ENCODE results near the gene TIMM21. TPM values are rescaled to one million over a fixed set of nuclear protein-coding genes. Genes with fewer than 3 reads are reported as not detected.

The TIMM21 gene
- total and polyA plus RNA-seq, 2 of the 13 experiments (the other 11 are each of a cell fraction or from before 2014, with no cell fraction given) = 29.6 to 62.3 TPM

DNA sequence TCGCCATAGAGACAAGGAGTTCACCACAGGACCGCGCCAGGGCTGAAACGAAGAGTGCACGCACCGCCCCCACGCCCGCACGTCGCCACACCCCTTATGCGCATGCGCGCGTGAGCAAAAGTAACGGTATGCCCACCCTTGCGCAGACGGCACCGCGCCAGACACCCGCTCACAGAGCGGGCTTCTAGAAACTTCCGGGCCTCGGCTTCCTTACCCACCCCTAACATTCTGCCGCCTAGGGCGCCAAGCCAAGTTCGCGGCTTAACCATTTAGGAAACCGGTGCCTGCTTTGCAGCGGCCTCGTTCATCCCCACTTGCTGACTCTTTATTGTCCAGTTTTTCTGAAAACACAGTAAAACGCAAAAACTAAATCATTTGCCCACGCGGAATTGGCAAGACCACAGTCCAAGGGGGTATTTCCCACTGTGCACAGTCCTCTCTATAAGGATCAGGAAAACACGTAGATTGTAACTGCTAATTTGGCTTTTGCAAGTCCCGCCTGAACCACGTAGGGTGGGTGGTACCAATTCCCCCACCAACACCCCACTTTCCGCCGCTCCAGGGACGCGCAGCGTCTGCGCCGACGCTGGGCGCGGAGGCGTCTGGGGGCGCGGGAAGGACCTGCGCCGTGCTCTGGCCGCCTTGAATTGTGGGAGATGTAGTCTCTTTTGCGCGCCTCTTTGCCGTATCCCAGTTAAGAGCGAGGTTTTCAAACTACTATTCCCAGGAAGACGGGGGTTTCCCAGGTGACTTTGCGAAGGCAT, at the start of gene TIMM21, which contains the start of gene FBXO15 (continued):
- TF ChIP-seq, protein P1, sequence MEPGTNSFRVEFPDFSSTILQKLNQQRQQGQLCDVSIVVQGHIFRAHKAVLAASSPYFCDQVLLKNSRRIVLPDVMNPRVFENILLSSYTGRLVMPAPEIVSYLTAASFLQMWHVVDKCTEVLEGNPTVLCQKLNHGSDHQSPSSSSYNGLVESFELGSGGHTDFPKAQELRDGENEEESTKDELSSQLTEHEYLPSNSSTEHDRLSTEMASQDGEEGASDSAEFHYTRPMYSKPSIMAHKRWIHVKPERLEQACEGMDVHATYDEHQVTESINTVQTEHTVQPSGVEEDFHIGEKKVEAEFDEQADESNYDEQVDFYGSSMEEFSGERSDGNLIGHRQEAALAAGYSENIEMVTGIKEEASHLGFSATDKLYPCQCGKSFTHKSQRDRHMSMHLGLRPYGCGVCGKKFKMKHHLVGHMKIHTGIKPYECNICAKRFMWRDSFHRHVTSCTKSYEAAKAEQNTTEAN (CRISPR knock-in tag; conservative IDR thresholded peaks at IDR 0.05) = peak; percentile 50; the same call in 1 of the 2 replicates
- TF ChIP-seq ERF (CRISPR knock-in tag; IDR thresholded peaks at IDR 0.05) = peak; percentile 74
- TF ChIP-seq PITX1 (CRISPR knock-in tag; IDR thresholded peaks at IDR 0.05) = peak; percentile 69; the same call in 1 of the 2 replicates
- TF ChIP-seq ZNF567 (CRISPR knock-in tag; IDR thresholded peaks at IDR 0.05; ENCODE audit: borderline replicate concordance) = no peak
- TF ChIP-seq, protein P2, sequence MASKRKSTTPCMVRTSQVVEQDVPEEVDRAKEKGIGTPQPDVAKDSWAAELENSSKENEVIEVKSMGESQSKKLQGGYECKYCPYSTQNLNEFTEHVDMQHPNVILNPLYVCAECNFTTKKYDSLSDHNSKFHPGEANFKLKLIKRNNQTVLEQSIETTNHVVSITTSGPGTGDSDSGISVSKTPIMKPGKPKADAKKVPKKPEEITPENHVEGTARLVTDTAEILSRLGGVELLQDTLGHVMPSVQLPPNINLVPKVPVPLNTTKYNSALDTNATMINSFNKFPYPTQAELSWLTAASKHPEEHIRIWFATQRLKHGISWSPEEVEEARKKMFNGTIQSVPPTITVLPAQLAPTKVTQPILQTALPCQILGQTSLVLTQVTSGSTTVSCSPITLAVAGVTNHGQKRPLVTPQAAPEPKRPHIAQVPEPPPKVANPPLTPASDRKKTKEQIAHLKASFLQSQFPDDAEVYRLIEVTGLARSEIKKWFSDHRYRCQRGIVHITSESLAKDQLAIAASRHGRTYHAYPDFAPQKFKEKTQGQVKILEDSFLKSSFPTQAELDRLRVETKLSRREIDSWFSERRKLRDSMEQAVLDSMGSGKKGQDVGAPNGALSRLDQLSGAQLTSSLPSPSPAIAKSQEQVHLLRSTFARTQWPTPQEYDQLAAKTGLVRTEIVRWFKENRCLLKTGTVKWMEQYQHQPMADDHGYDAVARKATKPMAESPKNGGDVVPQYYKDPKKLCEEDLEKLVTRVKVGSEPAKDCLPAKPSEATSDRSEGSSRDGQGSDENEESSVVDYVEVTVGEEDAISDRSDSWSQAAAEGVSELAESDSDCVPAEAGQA (IDR thresholded peaks at IDR 0.05; ENCODE audit: low read depth) = peak; percentile 88
- TF ChIP-seq, protein P2 (CRISPR knock-in tag; IDR thresholded peaks at IDR 0.05; ENCODE audit: borderline replicate concordance) = no peak; the same call in 1 of the 2 replicates
- TF ChIP-seq, protein P3, sequence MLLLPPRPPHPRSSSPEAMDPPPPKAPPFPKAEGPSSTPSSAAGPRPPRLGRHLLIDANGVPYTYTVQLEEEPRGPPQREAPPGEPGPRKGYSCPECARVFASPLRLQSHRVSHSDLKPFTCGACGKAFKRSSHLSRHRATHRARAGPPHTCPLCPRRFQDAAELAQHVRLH (CRISPR knock-in tag; IDR thresholded peaks at IDR 0.05; ENCODE audit: borderline replicate concordance, low read depth) = peak; percentile 68; the same call in 1 of the 2 replicates
- TF ChIP-seq, protein P4, sequence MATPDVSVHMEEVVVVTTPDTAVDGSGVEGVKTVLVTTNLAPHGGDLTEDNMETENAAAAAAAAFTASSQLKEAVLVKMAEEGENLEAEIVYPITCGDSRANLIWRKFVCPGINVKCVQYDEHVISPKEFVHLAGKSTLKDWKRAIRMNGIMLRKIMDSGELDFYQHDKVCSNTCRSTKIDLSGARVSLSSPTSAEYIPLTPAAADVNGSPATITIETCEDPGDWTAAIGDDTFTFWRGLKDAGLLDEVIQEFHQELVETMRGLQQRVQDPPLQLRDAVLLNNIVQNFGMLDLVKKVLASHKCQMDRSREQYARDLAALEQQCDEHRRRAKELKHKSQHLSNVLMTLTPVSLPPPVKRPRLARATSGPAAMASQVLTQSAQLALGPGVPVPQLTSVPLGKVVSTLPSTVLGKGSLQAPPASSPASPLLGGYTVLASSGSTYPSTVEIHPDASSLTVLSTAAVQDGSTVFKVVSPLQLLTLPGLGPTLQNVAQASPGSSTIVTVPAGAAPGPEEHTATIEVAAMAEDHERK (CRISPR knock-in tag; IDR thresholded peaks at IDR 0.05; ENCODE audit: low read depth) = peak; percentile 94
- peak; percentile 82 for TF ChIP-seq SATB2 (CRISPR knock-in tag; IDR thresholded peaks at IDR 0.05)
- peak; percentile 69 for TF ChIP-seq ZFX (CRISPR knock-in tag; IDR thresholded peaks at IDR 0.05; ENCODE audit: low read depth)
- TF ChIP-seq ZNF138 (CRISPR knock-in tag; IDR thresholded peaks at IDR 0.05; ENCODE audit: low read depth) = peak; percentile 87
- TF ChIP-seq, protein P5, sequence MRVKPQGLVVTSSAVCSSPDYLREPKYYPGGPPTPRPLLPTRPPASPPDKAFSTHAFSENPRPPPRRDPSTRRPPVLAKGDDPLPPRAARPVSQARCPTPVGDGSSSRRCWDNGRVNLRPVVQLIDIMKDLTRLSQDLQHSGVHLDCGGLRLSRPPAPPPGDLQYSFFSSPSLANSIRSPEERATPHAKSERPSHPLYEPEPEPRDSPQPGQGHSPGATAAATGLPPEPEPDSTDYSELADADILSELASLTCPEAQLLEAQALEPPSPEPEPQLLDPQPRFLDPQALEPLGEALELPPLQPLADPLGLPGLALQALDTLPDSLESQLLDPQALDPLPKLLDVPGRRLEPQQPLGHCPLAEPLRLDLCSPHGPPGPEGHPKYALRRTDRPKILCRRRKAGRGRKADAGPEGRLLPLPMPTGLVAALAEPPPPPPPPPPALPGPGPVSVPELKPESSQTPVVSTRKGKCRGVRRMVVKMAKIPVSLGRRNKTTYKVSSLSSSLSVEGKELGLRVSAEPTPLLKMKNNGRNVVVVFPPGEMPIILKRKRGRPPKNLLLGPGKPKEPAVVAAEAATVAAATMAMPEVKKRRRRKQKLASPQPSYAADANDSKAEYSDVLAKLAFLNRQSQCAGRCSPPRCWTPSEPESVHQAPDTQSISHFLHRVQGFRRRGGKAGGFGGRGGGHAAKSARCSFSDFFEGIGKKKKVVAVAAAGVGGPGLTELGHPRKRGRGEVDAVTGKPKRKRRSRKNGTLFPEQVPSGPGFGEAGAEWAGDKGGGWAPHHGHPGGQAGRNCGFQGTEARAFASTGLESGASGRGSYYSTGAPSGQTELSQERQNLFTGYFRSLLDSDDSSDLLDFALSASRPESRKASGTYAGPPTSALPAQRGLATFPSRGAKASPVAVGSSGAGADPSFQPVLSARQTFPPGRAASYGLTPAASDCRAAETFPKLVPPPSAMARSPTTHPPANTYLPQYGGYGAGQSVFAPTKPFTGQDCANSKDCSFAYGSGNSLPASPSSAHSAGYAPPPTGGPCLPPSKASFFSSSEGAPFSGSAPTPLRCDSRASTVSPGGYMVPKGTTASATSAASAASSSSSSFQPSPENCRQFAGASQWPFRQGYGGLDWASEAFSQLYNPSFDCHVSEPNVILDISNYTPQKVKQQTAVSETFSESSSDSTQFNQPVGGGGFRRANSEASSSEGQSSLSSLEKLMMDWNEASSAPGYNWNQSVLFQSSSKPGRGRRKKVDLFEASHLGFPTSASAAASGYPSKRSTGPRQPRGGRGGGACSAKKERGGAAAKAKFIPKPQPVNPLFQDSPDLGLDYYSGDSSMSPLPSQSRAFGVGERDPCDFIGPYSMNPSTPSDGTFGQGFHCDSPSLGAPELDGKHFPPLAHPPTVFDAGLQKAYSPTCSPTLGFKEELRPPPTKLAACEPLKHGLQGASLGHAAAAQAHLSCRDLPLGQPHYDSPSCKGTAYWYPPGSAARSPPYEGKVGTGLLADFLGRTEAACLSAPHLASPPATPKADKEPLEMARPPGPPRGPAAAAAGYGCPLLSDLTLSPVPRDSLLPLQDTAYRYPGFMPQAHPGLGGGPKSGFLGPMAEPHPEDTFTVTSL (CRISPR knock-in tag; IDR thresholded peaks at IDR 0.05; ENCODE audit: borderline replicate concordance) = peak; percentile 44; the same call in 1 of the 2 replicates

Data from HepG2 (cell line).